Activated CD8-positive, alpha-beta memory T cell treated with anti-CD3 and anti-CD28 coated beads for 48 hours (primary cell): ENCODE measurements around the gene TTYH3.
"Not testable (repeated sequence)": the region's sequence is repeated elsewhere in the genome, so short reads cannot be mapped to it uniquely, and the experiment has no call there.

Experiments used
- DNase-seq, 3 experiments: peaks; one replicate each; pipeline ENCODE4 v3.0.0-alpha.2; 2020; ENCODE audit warnings: low read depth in 2 of 3, low spot score in 2 of 3

TTYH3 gene

GRCh38 chr7:2662273-2663120 lies 30.7 kb downstream of the TTYH3 start:
- DNase-seq, result no peak

GRCh38 chr7:2663121-2663886 lies 31.5 kb downstream of the TTYH3 start:
- DNase-seq, result no peak

GRCh38 chr7:2663960-2664359 lies 32.2 kb downstream of the TTYH3 start:
- no peak for DNase-seq

GRCh38 chr7:2665359-2665791 lies 33.6 kb downstream of the TTYH3 start:
- DNase-seq, result no peak

- DNase-seq, result no peak
These were observed 34.4 kb downstream of the TTYH3 start for GRCh38 chr7:2666155-2666554.

GRCh38 chr7:2666588-2667250 lies 34.9 kb downstream of the TTYH3 start:
- no peak for DNase-seq

GRCh38 chr7:2667843-2668242 lies 36.1 kb downstream of the TTYH3 start:
- no peak for DNase-seq

- no peak for DNase-seq
These were observed 36.6 kb downstream of the TTYH3 start for GRCh38 chr7:2668401-2668800.

- no peak for DNase-seq
These were observed 38.4 kb downstream of the TTYH3 start for GRCh38 chr7:2670171-2670570.

GRCh38 chr7:2670720-2671391 lies 39.1 kb downstream of the TTYH3 start:
- peak; percentile 33 to 62 (median 42) for DNase-seq

GRCh38 chr7:2673214-2673613 lies 41.4 kb downstream of the TTYH3 start:
- DNase-seq, result not testable (repeated sequence)

GRCh38 chr7:2673934-2674333 lies 42.1 kb downstream of the TTYH3 start:
- DNase-seq, result no peak

- no peak for DNase-seq
These were observed 43.5 kb downstream of the TTYH3 start for GRCh38 chr7:2675256-2675764.

GRCh38 chr7:2676576-2676975 lies 44.8 kb downstream of the TTYH3 start:
- not testable (repeated sequence) for DNase-seq

GRCh38 chr7:2678454-2678853 lies 46.7 kb downstream of the TTYH3 start:
- DNase-seq, result not testable (repeated sequence)

- DNase-seq, result not testable (repeated sequence)
These were observed 47.6 kb downstream of the TTYH3 start for GRCh38 chr7:2679135-2680127.

GRCh38 chr7:2680256-2680655 lies 48.5 kb downstream of the TTYH3 start:
- no peak for DNase-seq

- peak in 1 of 3 experiments; percentile 42 for DNase-seq
These were observed 49.2 kb downstream of the TTYH3 start for GRCh38 chr7:2680792-2681490.
